GM18505 (cell line): Measurements from ENCODE around the gene PCDHGB7.
"Not testable (repeated sequence)": the region's sequence is repeated elsewhere in the genome, so short reads cannot be mapped to it uniquely, and the experiment has no call there.

Experiments used
- ATAC-seq: cut with Tn5 transposase; IDR thresholded peaks from one replicate; pipeline ENCODE4 v1.9.1; 2021; ENCODE audit not compliant: unreplicated experiment
- POLR2A ChIP-seq: IDR thresholded peaks from 4 replicates; pipeline ENCODE4 v1.6.1; 2011; ENCODE audit warnings: borderline replicate concordance; ENCODE audit not compliant: insufficient read depth, insufficient read length; ENCODE audit errors: extremely low read depth

PCDHGB7 gene

DNA sequence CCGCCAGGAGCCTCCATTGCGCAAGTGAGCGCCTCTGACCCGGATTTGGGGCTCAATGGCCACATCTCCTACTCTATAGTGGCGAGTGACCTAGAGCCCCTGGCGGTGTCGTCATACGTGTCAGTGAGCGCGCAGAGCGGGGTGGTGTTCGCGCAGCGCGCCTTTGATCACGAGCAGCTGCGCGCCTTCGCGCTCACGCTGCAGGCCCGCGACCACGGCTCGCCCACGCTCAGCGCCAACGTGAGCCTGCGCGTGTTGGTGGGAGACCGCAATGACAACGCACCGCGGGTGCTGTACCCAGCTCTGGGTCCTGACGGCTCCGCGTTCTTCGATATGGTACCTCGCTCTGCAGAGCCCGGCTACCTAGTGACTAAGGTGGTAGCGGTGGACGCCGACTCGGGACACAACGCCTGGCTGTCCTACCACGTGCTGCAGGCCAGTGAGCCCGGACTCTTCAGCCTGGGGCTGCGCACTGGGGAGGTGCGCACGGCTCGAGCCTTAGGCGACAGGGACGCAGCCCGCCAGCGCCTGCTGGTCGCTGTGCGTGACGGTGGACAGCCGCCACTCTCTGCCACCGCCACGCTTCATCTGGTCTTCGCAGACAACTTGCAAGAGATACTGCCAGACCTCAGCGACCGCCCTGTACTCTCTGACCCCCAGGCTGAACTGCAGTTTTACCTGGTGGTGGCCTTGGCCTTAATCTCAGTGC, 7.7 kb upstream of the PCDHGB7 start:
- no peak for TF ChIP-seq POLR2A
- no peak for ATAC-seq

DNA sequence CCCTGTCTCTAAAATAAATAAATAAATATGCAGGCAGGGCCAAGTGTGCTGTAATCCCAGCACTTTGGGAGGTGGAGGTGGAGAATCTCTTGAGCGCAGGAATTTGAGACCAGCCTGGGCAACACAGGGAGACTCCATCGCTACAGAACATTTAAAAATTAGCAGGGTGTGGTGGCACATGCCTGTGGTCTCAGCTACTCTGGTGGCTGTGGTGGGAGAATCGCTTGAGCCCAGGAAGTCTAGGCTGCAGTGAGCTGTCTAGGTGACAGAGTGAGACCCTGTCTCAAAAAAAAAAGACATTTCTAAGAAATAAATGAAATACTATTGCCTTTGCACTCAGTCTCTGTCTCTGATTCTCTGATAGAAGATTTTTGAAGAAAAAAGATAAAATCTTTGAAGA, 5.9 kb upstream of the PCDHGB7 start:
- no peak for ATAC-seq
- no peak for TF ChIP-seq POLR2A

- peak; percentile 74 for ATAC-seq
- no peak for TF ChIP-seq POLR2A
These were observed 4.5 kb upstream of the PCDHGB7 start, which contains the start of gene PCDHGA10 for GRCh38 chr5:141412854-141413539. Gene PCDHGA10 (plus strand): TSS chr5:141412987. CDS start chr5:141413176, 189 bp downstream.

- ATAC-seq: no peak
These were observed 3.9 kb upstream of the PCDHGB7 start for GRCh38 chr5:141413540-141414069.

DNA sequence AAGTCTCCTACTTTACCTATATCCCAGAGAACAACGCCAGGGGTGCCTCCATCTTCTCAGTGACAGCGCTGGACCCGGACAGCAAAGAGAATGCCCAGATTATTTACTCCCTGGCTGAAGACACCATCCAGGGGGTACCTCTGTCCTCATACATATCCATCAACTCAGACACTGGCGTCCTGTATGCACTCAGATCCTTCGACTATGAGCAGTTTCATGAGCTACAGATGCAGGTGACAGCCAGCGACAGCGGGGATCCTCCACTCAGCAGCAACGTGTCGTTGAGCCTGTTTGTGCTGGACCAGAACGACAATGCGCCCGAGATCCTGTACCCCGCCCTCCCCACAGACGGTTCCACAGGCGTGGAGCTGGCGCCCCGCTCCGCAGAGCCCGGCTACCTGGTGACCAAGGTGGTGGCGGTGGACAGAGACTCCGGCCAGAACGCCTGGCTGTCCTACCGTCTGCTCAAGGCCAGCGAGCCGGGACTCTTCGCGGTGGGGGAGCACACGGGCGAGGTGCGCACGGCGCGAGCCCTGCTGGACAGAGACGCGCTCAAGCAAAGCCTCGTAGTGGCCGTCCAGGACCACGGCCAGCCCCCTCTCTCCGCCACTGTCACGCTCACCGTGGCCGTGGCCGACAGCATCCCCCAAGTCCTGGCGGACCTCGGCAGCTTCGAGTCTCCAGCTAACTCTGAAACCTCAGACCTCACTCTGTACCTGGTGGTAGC, 2.8 kb upstream of the PCDHGB7 start:
- ATAC-seq: not testable (repeated sequence)

More at GRCh38 chr5:141413540-141414069, 3.9 kb upstream of the PCDHGB7 start:
- TF ChIP-seq POLR2A: no peak

DNA sequence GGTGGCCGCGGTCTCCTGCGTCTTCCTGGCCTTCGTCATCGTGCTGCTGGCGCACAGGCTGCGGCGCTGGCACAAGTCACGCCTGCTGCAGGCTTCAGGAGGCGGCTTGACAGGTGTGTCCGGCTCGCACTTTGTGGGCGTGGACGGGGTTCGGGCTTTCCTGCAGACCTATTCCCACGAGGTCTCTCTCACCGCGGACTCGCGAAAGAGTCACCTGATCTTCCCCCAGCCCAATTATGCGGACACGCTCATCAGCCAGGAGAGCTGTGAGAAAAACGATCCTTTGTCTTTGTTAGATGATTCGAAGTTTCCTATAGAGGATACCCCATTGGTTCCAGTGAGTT, 2.2 kb upstream of the PCDHGB7 start:
- ATAC-seq: not testable (repeated sequence)

DNA sequence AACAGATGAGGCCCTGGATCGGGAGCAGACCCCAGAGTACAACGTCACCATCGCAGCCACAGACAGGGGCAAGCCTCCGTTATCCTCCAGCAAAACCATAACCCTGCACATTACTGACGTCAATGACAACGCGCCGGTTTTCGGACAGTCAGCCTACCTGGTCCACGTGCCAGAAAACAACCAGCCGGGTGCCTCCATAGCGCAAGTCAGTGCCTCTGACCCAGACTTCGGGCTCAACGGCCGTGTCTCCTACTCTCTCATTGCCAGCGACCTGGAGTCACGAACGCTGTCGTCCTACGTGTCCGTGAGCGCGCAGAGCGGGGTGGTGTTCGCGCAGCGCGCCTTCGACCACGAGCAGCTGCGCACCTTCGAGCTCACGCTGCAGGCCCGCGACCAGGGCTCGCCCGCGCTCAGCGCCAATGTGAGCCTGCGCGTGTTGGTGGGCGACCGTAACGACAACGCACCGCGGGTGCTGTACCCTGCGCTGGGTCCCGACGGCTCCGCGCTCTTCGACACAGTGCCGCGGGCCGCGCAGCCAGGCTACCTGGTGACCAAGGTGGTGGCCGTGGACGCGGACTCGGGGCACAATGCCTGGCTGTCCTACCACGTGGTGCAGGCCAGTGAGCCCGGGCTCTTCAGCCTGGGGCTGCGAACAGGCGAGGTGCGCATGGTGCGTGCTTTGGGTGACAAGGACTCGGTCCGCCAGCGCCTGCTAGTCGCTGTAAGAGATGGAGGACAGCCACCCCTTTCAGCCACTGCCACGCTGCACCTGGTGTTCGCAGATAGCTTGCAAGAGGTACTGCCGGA, 1.8 kb downstream of the PCDHGB7 start:
- no peak for TF ChIP-seq POLR2A
- no peak for ATAC-seq

- no peak for TF ChIP-seq POLR2A
These were observed 3.5 kb downstream of the PCDHGB7 start, which contains the start of gene PCDHGA11 for GRCh38 chr5:141420855-141421488. Gene PCDHGA11 (plus strand): TSS chr5:141421051. CDS start chr5:141421228, 177 bp downstream.

DNA sequence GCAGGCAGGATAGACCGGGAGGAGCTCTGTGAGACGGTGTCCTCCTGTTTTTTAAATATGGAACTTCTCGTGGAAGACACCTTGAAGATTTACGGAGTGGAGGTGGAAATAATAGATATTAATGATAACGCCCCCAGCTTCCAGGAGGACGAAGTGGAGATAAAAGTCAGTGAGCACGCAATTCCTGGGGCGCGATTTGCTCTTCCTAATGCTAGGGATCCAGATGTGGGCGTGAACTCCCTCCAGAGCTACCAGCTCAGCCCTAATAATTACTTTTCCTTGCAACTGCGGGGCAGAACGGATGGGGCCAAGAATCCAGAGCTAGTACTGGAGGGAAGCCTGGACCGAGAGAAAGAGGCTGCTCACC, 4.0 kb downstream of the PCDHGB7 start:
- no peak for TF ChIP-seq POLR2A

More at GRCh38 chr5:141420855-141421488, 3.5 kb downstream of the PCDHGB7 start, which contains the start of gene PCDHGA11:
- peak; percentile 47 for ATAC-seq

GRCh38 chr5:141422742-141423291, 5.3 kb downstream of the PCDHGB7 start:
- TF ChIP-seq POLR2A: no peak
- ATAC-seq: no peak

More for the DNA sequence above, 4.0 kb downstream of the PCDHGB7 start:
- ATAC-seq: no peak

DNA sequence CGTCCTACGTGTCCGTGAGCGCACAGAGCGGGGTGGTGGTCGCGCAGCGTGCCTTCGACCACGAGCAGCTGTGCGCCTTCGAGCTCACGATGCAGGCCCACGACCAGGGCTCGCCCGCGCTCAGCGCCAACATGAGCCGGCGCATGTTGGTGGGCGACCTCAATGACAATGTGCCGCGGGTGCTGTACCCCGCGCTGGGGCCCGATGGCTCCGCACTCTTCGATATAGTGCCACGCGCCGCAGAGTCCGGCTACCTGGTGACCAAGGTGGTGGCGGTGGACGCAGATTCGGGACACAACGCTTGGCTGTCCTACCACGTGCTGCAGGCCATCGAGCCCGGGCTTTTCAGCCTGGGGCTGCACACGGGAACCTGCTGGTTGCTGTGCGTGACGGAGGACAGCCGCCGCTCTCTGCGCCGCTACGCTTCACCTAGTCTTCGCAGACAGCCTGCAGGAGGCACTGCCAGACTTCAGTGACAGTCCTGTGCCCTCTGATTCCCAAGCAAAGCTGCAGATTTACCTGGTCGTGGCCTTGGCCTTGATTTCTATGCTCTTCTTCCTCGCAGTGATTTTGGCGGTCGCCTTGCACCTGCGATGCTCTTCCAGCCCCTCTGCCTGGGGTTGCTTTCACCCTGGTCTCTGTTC, 10.4 kb downstream of the PCDHGB7 start:
- TF ChIP-seq POLR2A: no peak
- ATAC-seq: no peak
